Stimulated activated effector memory CD8-positive, alpha-beta T cell treated with anti-CD3 and anti-CD28 coated beads, Interleukin-12 subunit alpha, Interleukin-12 subunit beta, amount 100 ng/mL, for 72 hours (primary cell): Measurements from ENCODE around the gene ASTN2.

Experiments used
- ATAC-seq: fragments of 150-1000 bp; cut with Tn5 transposase; 2 replicates; pipeline ENCODE4 v1.10.0; 2021
- DNase-seq, 2 donors: peaks; one replicate each; pipeline ENCODE4 v3.0.0; 2021 to 2022; ENCODE audit warnings: low spot score in 2 of 2
- H3K27ac Mint-ChIP-seq: one replicate; pipeline ENCODE4 v1.8.0; 2022; ENCODE audit warnings: mild to moderate bottlenecking, mixed read lengths
- H3K36me3 Mint-ChIP-seq: one replicate; pipeline ENCODE4 v1.8.0; 2022; ENCODE audit warnings: mild to moderate bottlenecking, mixed read lengths
- H3K4me1 Mint-ChIP-seq: one replicate; pipeline ENCODE4 v1.8.0; 2022; ENCODE audit warnings: mixed read lengths
- H3K4me3 Mint-ChIP-seq: one replicate; pipeline ENCODE4 v1.8.0; 2022; ENCODE audit warnings: mild to moderate bottlenecking, mixed read lengths
- H3K9me3 Mint-ChIP-seq: one replicate; pipeline ENCODE4 v1.8.0; 2022; ENCODE audit warnings: mixed read lengths

The ASTN2 gene

DNA sequence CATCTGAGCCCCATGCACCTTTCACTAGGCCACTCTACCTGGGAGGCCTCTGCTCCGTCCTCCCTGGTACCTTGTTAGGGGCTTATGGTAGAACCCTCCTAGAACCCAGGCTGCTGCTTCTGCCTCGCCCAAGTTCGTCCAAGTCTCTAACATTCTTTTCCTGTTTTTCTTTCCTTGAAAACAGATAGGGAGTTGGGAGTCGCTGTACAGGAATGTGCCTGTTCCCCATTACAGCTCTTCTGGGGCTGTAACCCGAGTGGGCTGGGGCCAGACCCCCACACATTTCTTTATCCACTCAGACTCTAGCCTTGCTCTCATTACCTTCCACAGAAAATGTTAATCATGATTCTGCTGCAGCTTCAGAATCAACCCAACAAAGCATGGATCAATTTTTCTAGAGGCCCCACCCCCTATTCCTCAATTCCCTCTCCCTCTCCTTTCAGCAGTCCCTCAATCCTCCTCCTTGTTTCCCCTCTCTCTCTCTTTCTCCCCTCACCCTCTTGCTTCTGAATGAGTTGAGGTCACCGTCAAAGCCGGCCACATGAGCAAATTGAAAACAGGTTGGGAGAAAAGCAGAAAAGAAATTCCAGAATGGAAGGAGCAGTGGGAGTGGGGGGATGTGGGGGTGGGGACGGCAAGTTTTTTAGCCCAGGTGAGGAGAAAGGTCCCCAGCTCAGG lies 921.5 kb downstream of the ASTN2 start:
- H3K4me1 Mint-ChIP-seq, result no peaks in the 10 kb centered on the region
- DNase-seq, result no peak
- H3K27ac Mint-ChIP-seq, result no peak overlapping the region
- no peak for ATAC-seq
- H3K4me3 Mint-ChIP-seq, result no peak overlapping the region
- no peaks in the 10 kb centered on the region for H3K36me3 Mint-ChIP-seq
- H3K9me3 Mint-ChIP-seq, result peaks cover 2% of the 10 kb centered on the region

DNA sequence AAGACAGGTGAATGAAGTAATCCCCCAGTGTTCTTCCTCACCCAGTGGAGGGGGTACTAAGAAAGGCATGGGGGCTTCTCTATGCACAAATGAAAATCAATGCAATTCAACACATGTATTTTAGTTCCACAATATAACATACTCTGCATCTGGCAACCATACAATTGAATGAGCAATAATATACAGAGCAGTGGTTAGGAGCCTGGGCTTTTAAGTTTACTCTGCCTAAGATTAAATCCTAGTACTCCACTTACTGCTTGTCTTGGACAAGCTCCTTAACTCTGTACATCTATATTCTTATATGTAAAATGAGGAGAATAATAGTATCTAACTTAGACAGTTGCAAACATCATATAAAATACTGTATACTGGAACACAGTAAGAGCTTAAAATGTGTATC lies 923.2 kb downstream of the ASTN2 start:
- ATAC-seq (no peak), DNase-seq (no peak)
- peaks cover 2% of the 10 kb centered on the region for H3K9me3 Mint-ChIP-seq
- H3K36me3 Mint-ChIP-seq, result no peaks in the 10 kb centered on the region
- no peaks in the 10 kb centered on the region for H3K4me1 Mint-ChIP-seq
- H3K27ac Mint-ChIP-seq, result no peak overlapping the region
- no peak overlapping the region for H3K4me3 Mint-ChIP-seq

DNA sequence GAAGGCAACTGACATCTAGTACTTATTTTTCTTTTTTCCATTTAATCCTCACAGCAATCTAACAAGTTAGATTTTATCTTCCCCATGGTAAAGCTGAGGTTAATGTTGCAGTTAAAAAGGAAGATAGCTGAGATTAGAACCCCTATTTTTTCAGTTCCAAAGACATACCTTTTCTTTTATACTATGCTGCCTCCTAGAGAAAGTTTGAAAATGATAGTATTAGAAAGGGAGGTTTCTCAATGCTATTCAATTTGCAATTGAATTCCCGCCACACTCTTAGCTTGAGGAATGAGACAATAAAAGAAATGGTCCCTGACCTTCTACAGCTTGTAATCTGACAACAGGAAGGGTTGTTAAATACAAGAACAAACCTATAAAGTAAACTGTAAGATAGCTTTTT lies 923.6 kb downstream of the ASTN2 start:
- ATAC-seq, result no peak
- no peak overlapping the region for H3K27ac Mint-ChIP-seq
- H3K9me3 Mint-ChIP-seq, result peaks cover 2% of the 10 kb centered on the region
- H3K4me1 Mint-ChIP-seq, result no peaks in the 10 kb centered on the region
- H3K36me3 Mint-ChIP-seq, result no peaks in the 10 kb centered on the region
- no peak for DNase-seq
- H3K4me3 Mint-ChIP-seq, result no peak overlapping the region

DNA sequence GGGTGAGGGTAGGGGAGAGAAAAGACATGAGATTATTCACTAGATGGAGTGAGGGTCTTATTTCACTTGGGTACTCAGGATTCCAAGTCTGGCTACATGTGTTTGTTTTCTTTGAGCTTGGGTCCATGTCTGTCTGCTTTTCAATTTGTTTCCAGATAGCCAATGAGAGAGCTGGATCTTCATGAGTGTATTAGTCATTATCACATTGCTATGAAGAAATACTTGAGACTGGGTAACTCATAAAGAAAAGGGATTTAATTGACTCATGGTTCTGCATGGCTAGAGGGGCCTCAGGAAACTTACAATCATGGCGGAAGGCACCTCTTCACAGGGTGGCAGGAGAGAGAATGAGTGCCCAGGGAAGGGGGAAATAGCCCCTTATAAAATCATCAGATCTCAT lies 924.5 kb downstream of the ASTN2 start:
- Mint-ChIP-seq H3K27ac (no peak overlapping the region), H3K4me3 (no peak overlapping the region), H3K4me1 (no peaks in the 10 kb centered on the region), H3K36me3 (no peaks in the 10 kb centered on the region), H3K9me3 (peaks cover 2% of the 10 kb centered on the region)
- no peak for ATAC-seq
- DNase-seq, result no peak

DNA sequence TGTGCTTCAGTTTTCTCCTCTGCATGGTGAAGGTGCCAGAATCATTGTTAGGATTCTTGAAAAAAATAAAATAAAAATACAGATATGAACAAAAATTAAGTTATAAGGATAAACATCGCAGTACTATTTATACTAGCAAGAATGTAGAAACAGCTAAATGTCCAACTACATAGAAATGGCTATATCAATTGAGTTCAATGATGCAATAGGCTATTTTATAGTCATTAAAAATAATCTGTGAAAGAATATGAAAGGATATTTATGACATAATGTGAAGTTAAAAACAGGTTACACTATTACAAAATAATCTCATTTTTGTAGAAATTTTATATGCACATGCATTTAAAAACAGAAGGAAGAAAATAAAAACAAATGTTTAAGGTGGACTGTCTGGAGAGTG lies 926.5 kb downstream of the ASTN2 start:
- ATAC-seq, result no peak
- Mint-ChIP-seq H3K9me3 (peaks cover 2% of the 10 kb centered on the region), H3K27ac (no peak overlapping the region), H3K4me1 (no peaks in the 10 kb centered on the region), H3K4me3 (no peak overlapping the region), H3K36me3 (no peaks in the 10 kb centered on the region)
- DNase-seq, result no peak

DNA sequence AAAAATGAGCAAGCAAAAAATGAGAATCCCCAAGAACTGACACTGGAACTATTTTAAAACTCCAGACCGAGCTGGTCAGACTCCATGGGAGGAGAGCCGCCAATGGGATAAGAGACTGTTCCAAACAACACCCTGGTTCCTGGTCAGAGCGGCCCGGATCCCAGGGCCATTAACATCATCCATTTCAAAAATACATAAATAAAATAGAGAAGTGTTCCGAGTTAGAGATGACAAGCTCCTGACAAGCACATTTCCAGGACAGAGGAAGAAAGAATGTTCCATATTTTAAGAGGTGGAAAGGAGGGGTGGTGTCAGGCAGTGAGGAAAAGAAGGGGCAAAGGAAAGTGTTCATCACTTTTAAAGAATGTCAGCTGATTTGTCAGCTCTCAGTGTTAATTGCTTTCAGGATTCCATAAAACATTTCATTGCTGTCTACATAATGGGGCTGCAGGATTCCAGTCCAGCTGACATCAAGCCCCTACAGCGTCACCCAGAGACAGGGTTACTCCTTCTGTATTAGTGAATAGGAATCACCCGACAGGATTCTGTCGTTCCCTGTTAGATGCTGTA lies 930.3 kb downstream of the ASTN2 start:
- Mint-ChIP-seq H3K4me3 (no peak overlapping the region), H3K27ac (no peak overlapping the region)

DNA sequence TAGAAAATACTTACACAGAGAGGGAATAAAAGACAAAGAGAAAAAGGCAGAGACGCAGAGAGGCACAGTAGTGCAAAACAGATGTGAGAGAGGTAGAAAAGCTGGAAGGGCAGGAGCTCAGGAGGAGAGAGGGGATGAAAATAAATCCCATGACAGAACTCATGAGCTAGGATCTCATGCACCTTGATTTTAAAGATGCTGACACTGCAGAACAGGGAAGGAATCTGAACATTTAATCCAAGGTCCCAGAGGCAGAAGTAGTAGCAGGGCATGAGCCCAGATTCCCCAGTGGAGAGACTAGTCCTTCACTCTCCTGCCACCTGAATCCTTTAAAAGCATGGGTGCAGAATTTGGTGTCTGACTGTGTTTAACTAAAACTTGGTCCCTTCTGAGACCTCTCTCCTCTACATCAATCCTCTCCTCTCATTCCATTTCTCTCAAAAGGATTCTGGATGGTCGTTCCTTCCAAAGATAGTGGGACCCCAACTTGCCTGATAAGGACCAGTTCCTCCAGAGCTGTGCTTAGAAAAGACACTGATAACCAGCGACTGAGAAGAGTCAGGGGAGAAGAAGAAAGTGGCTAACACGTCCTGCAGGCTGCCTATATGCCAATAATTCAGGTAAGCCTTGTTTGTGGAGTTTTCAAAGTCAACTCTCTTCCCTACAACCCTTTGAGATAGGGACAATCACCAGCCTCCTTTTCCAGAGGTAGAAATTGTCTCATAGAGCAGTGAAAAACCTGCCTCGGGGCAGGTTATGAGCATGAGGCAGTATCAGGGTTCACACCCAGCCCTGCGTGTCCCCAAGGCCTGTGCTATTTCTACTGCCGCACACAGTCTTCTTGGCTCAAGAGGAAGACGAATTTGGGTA lies 931.0 kb downstream of the ASTN2 start:
- ATAC-seq, result no peak
- no peaks in the 10 kb centered on the region for H3K9me3 Mint-ChIP-seq
- no peaks in the 10 kb centered on the region for H3K4me1 Mint-ChIP-seq
- H3K27ac Mint-ChIP-seq, result no peak overlapping the region
- DNase-seq, result no peak
- no peak overlapping the region for H3K4me3 Mint-ChIP-seq
- no peaks in the 10 kb centered on the region for H3K36me3 Mint-ChIP-seq

More for the DNA sequence above, 930.3 kb downstream of the ASTN2 start:
- Mint-ChIP-seq H3K9me3 (no peaks in the 10 kb centered on the region), H3K4me1 (no peaks in the 10 kb centered on the region), H3K36me3 (no peaks in the 10 kb centered on the region)
- ATAC-seq (no peak), DNase-seq (no peak)

DNA sequence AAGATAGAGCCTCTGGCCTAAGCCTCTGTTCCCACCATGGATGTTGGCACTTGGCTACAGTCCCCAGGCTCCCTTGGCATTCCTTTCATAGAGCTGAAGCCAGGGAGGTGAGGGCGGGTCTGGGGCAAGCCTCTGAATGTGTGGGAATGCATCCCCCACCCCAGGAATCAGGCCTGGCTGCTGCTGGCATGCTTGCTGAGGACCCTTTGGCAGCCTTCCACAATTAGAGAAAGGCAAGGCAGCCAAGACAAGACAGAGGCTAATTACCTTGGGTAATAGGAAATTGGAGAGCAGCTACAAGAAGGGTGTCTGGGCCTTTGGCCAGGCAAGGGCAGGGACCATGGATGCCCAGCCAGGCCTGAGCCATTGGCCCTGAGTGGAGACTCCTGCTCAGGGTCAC lies 932.1 kb downstream of the ASTN2 start:
- peaks cover 2% of the 10 kb centered on the region for H3K9me3 Mint-ChIP-seq
- H3K4me3 Mint-ChIP-seq, result no peak overlapping the region
- no peak overlapping the region for H3K27ac Mint-ChIP-seq
- peaks cover under 1% of the 10 kb centered on the region for H3K4me1 Mint-ChIP-seq
- ATAC-seq (no peak), DNase-seq (no peak)
- H3K36me3 Mint-ChIP-seq, result no peaks in the 10 kb centered on the region

DNA sequence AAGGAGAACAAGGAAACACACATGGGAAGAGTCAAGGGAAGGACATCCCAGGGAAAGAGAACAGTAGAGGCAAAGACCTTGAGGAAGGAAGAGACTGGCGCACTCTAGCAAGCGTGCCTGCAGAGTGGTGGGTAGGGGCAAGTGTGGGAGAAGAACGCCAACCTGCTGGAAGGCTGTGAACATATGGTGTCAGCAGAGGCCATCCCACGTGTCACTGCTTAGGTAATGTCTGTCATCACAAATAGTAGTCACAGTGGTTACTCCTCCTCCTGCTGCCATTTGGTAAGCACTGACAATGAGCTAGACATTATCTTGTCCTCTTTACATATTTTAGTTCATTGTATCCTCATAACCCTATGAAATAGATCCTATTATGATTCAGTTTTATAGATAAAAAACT lies 934.2 kb downstream of the ASTN2 start:
- ATAC-seq, result no peak
- Mint-ChIP-seq H3K27ac (no peak overlapping the region), H3K36me3 (no peaks in the 10 kb centered on the region), H3K4me1 (peaks cover 6% of the 10 kb centered on the region), H3K9me3 (peaks cover 6% of the 10 kb centered on the region), H3K4me3 (no peak overlapping the region)
- no peak for DNase-seq

DNA sequence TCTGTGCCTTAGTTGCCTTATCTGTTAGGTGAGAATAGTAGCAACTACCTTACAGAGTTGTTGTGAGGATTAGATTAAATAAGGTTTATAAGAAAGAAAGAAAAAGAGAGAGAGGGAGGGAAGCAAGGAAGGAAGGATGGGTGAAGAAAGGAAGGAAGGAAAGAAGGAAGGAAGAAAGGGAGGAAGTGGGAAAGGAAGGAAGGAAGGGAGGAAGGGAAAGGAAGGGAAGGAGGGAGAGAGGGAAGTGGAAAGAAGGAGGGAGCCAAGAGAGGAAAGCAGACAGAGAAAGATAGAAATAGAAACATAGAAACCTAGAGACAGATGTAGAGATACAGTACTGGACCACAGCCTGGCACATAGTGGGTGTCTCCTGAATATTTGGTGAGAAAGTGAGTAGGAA lies 934.9 kb downstream of the ASTN2 start:
- Mint-ChIP-seq H3K4me3 (no peak overlapping the region), H3K36me3 (no peaks in the 10 kb centered on the region), H3K27ac (no peak overlapping the region), H3K9me3 (peaks cover 6% of the 10 kb centered on the region), H3K4me1 (peaks cover 6% of the 10 kb centered on the region)
- DNase-seq, result no peak
- no peak for ATAC-seq

DNA sequence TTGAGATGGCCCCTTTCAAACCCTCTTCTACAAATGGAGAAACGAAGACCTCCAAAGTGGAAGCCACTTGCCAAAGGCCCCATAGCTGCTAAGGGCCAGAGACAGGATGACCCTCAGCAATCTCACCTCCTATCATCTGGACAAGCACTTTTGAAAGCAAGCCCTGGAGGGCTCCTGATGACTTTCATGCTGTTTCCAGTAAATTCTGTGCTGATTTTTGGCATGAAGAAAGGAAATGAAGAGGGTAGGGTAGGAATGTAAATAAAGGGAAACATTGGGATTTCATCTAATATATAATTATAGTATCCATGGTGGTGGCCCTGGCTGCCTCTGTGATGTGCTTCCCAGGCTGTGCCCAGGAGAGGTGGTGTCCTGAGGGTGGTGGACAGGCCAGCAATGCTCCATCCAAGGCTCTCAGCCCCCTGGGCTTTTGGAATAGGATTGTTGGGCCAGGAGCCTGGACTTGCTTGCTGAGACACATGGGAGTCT lies 935.8 kb downstream of the ASTN2 start:
- DNase-seq, result no peak
- no peak for ATAC-seq
- Mint-ChIP-seq H3K4me3 (no peak overlapping the region), H3K9me3 (peaks cover 6% of the 10 kb centered on the region), H3K36me3 (no peaks in the 10 kb centered on the region), H3K27ac (no peak overlapping the region), H3K4me1 (peaks cover 6% of the 10 kb centered on the region)

DNA sequence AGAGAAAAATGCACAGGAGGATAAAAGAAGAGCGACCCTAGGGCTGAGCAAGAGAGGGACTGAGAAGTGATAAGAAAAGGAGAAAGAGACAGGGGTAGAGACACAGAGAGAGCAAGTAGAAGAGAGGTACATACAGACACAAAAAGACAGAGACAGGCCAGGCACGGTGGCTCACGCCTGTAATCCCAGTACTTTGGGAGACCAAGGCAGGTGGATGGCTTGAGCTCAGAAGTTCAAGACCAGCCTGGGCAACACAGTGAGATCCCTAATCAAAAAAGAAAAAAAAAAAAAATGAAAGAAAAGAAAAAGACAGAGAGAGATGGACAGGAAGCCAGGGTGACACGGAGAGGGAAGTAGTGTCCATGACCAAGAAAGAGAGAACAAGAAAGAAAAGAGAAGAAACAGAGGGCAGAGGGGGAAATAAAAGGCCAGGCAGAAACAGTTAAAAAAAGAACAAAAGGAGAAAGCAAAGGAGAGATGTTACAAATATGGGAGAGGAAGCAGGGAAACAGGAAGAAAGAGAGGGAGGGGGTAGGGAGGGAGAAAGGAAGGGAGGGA lies 937.2 kb downstream of the ASTN2 start:
- ATAC-seq (no peak), DNase-seq (no peak)
- Mint-ChIP-seq H3K9me3 (peaks cover 6% of the 10 kb centered on the region), H3K27ac (no peak overlapping the region), H3K4me1 (peaks cover 6% of the 10 kb centered on the region), H3K4me3 (no peak overlapping the region), H3K36me3 (no peaks in the 10 kb centered on the region)

DNA sequence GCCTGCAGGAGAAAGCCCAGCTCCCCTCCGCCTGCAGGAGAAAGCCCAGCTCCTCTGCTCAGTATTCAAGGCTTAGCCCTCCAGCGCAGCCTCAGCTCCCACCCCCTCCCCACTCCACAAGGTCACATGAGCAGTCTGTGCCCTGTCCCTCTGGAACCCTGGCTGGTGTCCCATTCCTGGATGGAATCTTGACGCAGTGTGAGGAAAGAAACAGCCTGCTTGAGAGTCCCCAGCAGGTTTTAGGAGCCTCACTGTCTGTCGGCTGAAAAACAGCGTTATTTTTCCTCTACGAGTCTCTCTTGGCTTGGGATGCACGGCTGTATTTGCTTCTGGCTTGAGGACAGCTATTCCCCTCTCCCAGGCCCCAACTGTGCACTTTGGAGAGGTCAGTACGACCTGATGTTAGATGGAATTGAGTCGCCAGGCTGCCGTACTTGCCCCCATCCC lies 937.9 kb downstream of the ASTN2 start:
- Mint-ChIP-seq H3K4me1 (peaks cover 6% of the 10 kb centered on the region), H3K36me3 (no peaks in the 10 kb centered on the region), H3K9me3 (peaks cover 6% of the 10 kb centered on the region), H3K27ac (no peak overlapping the region), H3K4me3 (no peak overlapping the region)
- no peak for ATAC-seq
- no peak for DNase-seq

DNA sequence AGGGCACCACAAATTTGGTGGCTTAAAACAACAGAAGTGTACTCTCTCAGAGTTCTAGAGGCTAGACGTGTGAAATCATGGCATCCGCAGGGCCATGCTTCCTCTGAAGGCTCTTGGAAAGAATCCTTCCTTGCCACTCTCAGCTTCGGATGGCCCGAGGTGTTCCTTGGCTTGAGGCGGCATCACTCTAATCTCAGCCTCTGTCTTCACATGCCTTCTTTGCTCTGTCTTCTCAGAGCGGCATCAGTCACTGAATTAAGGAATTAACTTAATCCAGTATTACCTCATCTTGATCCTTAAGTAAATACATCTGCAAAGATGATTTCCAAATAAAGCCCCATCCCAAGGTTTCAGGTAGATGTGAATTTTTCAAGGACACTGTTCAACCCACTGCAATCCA lies 938.9 kb downstream of the ASTN2 start:
- H3K4me1 Mint-ChIP-seq, result peaks cover 6% of the 10 kb centered on the region
- ATAC-seq, result no peak
- H3K27ac Mint-ChIP-seq, result no peak overlapping the region
- H3K9me3 Mint-ChIP-seq, result peaks cover 6% of the 10 kb centered on the region
- H3K4me3 Mint-ChIP-seq, result no peak overlapping the region
- H3K36me3 Mint-ChIP-seq, result no peaks in the 10 kb centered on the region
- no peak for DNase-seq

DNA sequence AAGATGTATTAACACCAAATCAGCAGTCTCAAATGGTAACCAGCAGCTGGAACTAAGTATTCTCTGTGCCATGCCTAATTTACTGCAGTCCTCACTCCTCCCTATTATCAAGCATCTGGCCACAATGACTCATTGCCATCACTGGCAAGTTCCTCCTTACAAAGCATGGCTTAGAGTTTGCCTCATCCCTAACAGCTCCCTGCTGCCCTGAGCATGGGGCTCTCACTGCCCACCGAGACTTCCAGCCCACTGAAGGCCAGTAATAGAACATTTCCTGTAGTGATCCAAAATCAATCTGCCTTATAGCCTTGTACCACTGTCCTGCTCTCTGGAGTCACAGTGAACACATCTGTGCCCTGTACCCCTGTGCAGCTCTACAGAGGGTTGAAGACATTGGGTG lies 939.7 kb downstream of the ASTN2 start:
- Mint-ChIP-seq H3K4me1 (peaks cover 6% of the 10 kb centered on the region), H3K9me3 (peaks cover 6% of the 10 kb centered on the region), H3K36me3 (no peaks in the 10 kb centered on the region), H3K4me3 (no peak overlapping the region), H3K27ac (no peak overlapping the region)
- DNase-seq (no peak), ATAC-seq (no peak)
